ENCODE results near the gene C2CD5. TPM values are rescaled to one million over a fixed set of nuclear protein-coding genes. Genes with fewer than 3 reads are reported as not detected.

Gene C2CD5
- total and polyA plus RNA-seq, 10 donors = 21.2 to 76.3 (median 46.9) TPM

DNA sequence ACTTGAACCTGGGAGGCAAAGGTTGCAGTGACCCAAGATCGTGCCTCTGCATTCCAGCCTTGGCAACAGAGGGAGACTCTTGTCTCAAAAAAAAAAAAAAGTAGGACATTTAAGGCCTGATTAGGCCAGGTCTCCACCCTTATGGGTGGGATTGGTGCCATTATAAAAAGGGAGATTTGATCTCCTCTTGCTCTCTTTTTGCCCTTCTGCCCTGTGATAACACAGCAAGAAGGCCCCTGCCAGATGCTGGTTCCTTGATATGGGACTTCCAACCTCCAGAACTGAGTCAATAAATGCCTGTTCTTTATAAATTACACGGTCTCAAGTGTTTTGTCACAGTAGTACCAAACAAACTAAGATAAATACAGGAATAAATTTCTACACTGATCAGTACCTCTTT lies 81.0 kb downstream of the C2CD5 start:
- Histone ChIP-seq H3K4me1 (peaks cover 0 to 3% (median 0%) of the 10 kb centered on the region in 6 donors), H3K4me3 (no peak overlapping the region), H3K36me3 (peaks cover 0 to 38% (median 7%) of the 10 kb centered on the region in 6 donors), H3K9me3 (no peaks in the 10 kb centered on the region), H3K27ac (no peak overlapping the region), H3K27me3 (replicated peaks in 1 of 7) (no peaks in the 10 kb centered on the region)
- TF ChIP-seq POLR2AphosphoS5 (IDR thresholded peaks at IDR 0.05) (no peak), POLR2A (IDR thresholded peaks at IDR 0.05) (no peak)
- TF ChIP-seq, protein P1, sequence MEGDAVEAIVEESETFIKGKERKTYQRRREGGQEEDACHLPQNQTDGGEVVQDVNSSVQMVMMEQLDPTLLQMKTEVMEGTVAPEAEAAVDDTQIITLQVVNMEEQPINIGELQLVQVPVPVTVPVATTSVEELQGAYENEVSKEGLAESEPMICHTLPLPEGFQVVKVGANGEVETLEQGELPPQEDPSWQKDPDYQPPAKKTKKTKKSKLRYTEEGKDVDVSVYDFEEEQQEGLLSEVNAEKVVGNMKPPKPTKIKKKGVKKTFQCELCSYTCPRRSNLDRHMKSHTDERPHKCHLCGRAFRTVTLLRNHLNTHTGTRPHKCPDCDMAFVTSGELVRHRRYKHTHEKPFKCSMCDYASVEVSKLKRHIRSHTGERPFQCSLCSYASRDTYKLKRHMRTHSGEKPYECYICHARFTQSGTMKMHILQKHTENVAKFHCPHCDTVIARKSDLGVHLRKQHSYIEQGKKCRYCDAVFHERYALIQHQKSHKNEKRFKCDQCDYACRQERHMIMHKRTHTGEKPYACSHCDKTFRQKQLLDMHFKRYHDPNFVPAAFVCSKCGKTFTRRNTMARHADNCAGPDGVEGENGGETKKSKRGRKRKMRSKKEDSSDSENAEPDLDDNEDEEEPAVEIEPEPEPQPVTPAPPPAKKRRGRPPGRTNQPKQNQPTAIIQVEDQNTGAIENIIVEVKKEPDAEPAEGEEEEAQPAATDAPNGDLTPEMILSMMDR (IDR thresholded peaks at IDR 0.05 in 8 of 11, conservative IDR thresholded peaks at IDR 0.05 in 3 of 11) = no peak
- no peak for DNase-seq
- 93 to 100% (median 96%) methylated on average over 2 of the region's 2 CpGs for WGBS, 5 donors
- intact Hi-C loops (cut with DNase I; ENCODE audit: low total_unique reads) = no loop called here

DNA sequence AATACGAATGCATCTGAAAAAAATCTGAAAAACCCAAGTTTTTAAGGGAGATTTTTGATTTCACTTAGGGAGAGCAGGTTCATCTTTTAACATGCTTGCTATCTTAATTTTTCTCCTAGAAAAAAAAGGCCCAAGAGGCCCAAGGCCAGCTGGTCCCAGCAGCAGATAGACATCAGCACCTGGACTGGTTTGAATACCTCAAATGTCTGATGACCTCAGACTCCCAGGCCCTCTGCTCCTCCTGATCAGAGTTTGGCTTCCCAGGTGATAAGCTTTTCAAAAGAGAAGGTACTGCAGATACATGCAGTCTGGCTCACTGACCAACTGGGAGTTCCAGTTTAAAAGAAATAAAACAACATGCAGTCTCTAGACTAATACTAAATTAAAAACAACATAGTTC lies 82.6 kb downstream of the C2CD5 start:
- Histone ChIP-seq H3K9me3 (no peaks in the 10 kb centered on the region), H3K27me3 (replicated peaks in 1 of 7) (no peaks in the 10 kb centered on the region), H3K4me3 (no peak overlapping the region), H3K27ac (no peak overlapping the region), H3K36me3 (peaks cover 0 to 32% (median 4%) of the 10 kb centered on the region in 6 donors), H3K4me1 (peaks cover 0 to 13% (median 0%) of the 10 kb centered on the region in 6 donors)
- TF ChIP-seq POLR2AphosphoS5 (IDR thresholded peaks at IDR 0.05) = no peak
- TF ChIP-seq POLR2A (IDR thresholded peaks at IDR 0.05) = no peak
- intact Hi-C loops (cut with DNase I; ENCODE audit: low total_unique reads) = no loop called here
- WGBS, 5 donors = 94 to 100% (median 100%) methylated on average over 1 of the region's 1 CpG
- DNase-seq = no peak

DNA sequence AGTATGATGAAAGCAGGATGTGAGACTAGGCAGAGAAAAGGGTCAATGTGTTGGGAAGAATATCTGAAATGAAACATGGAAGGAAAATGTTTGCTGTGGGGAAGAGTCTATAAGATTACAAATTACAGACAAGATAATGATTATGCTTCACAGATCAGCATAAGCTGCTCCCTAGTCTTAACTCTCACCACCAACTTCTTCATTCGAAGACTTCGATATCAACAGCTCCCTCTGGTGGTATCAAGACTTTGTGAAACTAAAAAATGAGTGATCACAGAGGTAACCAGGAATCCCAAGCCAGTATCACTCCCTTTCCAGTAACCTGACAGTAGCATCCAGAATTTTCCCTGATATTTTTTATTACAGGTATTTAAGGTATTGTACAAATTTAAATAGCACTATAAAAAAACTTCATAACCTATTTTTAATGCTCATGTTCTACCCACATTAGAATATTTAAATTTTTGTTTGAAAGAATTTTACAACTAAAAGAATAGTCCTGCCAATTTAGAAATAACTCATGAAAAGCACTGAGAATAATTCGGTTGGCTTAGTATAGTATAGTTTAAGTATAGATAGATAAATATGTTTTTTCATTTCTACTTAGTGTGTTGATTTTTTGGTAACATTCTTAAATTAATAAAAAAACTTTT lies 84.4 kb downstream of the C2CD5 start:
- Histone ChIP-seq H3K9me3 (no peaks in the 10 kb centered on the region), H3K4me1 (peaks cover 0 to 13% (median 0%) of the 10 kb centered on the region in 6 donors), H3K27ac (no peak overlapping the region), H3K4me3 (no peak overlapping the region), H3K36me3 (peaks cover 0 to 43% (median 3%) of the 10 kb centered on the region in 6 donors), H3K27me3 (replicated peaks in 1 of 7) (no peaks in the 10 kb centered on the region)
- DNase-seq = no peak
- TF ChIP-seq, protein P1 (IDR thresholded peaks at IDR 0.05 in 8 of 11, conservative IDR thresholded peaks at IDR 0.05 in 3 of 11) = peak in 8 of 11 experiments; percentile 16 to 58 (median 46)
- no peak for TF ChIP-seq POLR2AphosphoS5 (IDR thresholded peaks at IDR 0.05)
- intact Hi-C loops (cut with DNase I; ENCODE audit: low total_unique reads) = no loop called here
- 23 to 33% (median 27%) methylated on average over 3 of the region's 3 CpGs for WGBS, 5 donors

DNA sequence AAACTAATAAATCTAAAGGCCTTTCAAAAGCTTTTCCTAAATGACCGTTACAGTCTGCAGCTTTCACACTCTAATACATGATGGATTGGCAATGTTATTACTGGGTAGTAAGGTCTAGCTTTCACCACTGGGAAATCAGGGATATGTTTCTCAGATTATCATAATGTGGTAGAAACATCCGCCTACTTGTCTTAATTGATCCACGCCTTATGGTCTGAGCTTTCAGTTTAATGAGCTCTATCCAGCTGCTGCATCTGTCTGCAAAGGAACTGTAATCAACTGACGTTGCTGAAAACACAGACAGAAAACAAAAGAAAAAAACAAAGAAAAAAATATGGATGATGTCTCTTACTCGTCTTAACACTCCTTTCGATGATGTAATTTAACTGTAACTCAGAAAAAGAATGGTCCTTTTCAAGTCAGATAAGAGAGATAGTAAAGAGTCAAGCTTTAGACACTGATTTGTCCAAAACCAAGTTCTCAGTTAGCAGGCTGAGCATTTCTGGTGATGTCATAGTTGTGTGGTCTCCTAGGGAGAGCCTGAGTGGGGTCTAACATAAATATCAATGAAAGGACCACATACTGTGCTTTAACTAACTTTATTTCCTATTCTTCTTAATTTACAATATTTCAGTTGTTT lies 85.9 kb downstream of the C2CD5 start:
- intact Hi-C loops (cut with DNase I; ENCODE audit: low total_unique reads) = no loop called here
- no peaks in the 10 kb centered on the region for H3K9me3 ChIP-seq
- DNase-seq = no peak
- H3K27ac ChIP-seq = peak overlapping the region in 1 of 8 donors; percentile 23
- WGBS, 5 donors = 80 to 91% (median 85%) methylated on average over 6 of the region's 6 CpGs
- no peaks in the 10 kb centered on the region for H3K27me3 ChIP-seq (replicated peaks in 1 of 7)
- peaks cover 0 to 58% (median 7%) of the 10 kb centered on the region in 6 donors for H3K36me3 ChIP-seq
- H3K4me1 ChIP-seq = peaks cover 0 to 13% (median 0%) of the 10 kb centered on the region in 6 donors
- TF ChIP-seq POLR2A (IDR thresholded peaks at IDR 0.05) (no peak), POLR2AphosphoS5 (IDR thresholded peaks at IDR 0.05) (no peak)
- TF ChIP-seq, protein P1 (IDR thresholded peaks at IDR 0.05 in 8 of 11, conservative IDR thresholded peaks at IDR 0.05 in 3 of 11) = no peak
- no peak overlapping the region for H3K4me3 ChIP-seq

Measured in spleen (tissue), 11 donors.